Natural killer cell (primary cell): Measurements from ENCODE around the gene RAB5IF. TPM values are rescaled to one million over a fixed set of nuclear protein-coding genes. Genes with fewer than 3 reads are reported as not detected.

Source experiments
- ATAC-seq, 3 donors: fragments of 150-1000 bp in 2 of 3; fragments of 200-7000 bp in 1 of 3; cut with Tn5 transposase; 1 replicate in 1 of 3; 2 replicates in 2 of 3; pipeline ENCODE4 v1.10.0; 2021; ENCODE audit warnings: mild to moderate bottlenecking in 2 of 3, moderate library complexity in 2 of 3
- DNase-seq, 2 donors: peaks; one replicate each; pipeline versions ENCODE4 v3.0.0 to v3.0.0-alpha.2; 2013 to 2021; ENCODE audit warnings: mixed read lengths in 1 of 2
- H3K27ac ChIP-seq: one replicate; pipeline ENCODE4 v1.5.1; 2013; ENCODE audit warnings: mild to moderate bottlenecking, low read length
- H3K27me3 ChIP-seq: one replicate; pipeline ENCODE4 v1.6.1; 2013; ENCODE audit warnings: low read length; ENCODE audit not compliant: control insufficient read depth, insufficient read depth
- H3K36me3 ChIP-seq: one replicate; pipeline ENCODE4 v1.6.1; 2013; ENCODE audit warnings: low read length; ENCODE audit not compliant: control insufficient read depth, insufficient read depth
- H3K4me1 ChIP-seq: one replicate; pipeline ENCODE4 v1.6.1; 2013; ENCODE audit warnings: low read length; ENCODE audit not compliant: control insufficient read depth, insufficient read depth
- H3K4me3 ChIP-seq: one replicate; pipeline ENCODE4 v1.5.1; 2013; ENCODE audit warnings: low read length
- H3K9me3 ChIP-seq: one replicate; pipeline ENCODE4 v1.6.1; 2013; ENCODE audit warnings: low read length; ENCODE audit not compliant: control insufficient read depth, insufficient read depth
- H3K27ac Mint-ChIP-seq, 2 donors: one replicate each; pipeline ENCODE4 v1.8.0; 2022; ENCODE audit warnings: mild to moderate bottlenecking in 2 of 2, mixed read lengths in 2 of 2, moderate library complexity in 1 of 2
- H3K27me3 Mint-ChIP-seq, 2 donors: one replicate each; pipeline ENCODE4 v1.8.0; 2022; ENCODE audit warnings: low read depth in 2 of 2, mixed read lengths in 2 of 2
- H3K36me3 Mint-ChIP-seq: one replicate; pipeline ENCODE4 v1.8.0; 2022; ENCODE audit warnings: mixed read lengths
- H3K4me1 Mint-ChIP-seq, 2 donors: one replicate each; pipeline ENCODE4 v1.8.0; 2022; ENCODE audit warnings: mixed read lengths in 2 of 2
- H3K4me3 Mint-ChIP-seq: one replicate; pipeline ENCODE4 v1.8.0; 2022; ENCODE audit warnings: mild to moderate bottlenecking, moderate library complexity, mixed read lengths
- H3K9me3 Mint-ChIP-seq, 2 donors: one replicate each; pipeline ENCODE4 v1.8.0; 2022; ENCODE audit warnings: mixed read lengths in 2 of 2
- CTCF ChIP-seq: fragments of 200-600 bp; IDR thresholded peaks from one replicate; pipeline ENCODE4 v1.8.0; 2022; ENCODE audit warnings: antibody characterized with exemption
- WGBS: methylation state at CpG from one replicate; pipeline ENCODE4 v1.1.7; 2013; ENCODE audit warnings: missing lambda C conversion rate; ENCODE audit not compliant: insufficient coverage; 5-methylcytosine and 5-hydroxymethylcytosine counted together
- intact Hi-C: fragments of 100-400 bp; cut with micrococcal nuclease; formaldehyde crosslinking; loops from one replicate; pipeline ENCODE4 v1.14.2; 2022
- total RNA-seq, 4 donors: library from RNA; stranded (reverse); fragments of 120-200 nt in 1 of 4; gene quantifications; one replicate each; pipeline versions ENCODE4 v1.2.3 to v1.2.4, GENCODE V29; 2013 to 2022

RAB5IF gene
- total RNA-seq, 3 donors from 2014 or later (not counting 1 experiment from before 2014, with no cell fraction given) = 158 to 265 (median 247) TPM

- Mint-ChIP-seq H3K4me3 (no peak overlapping the region), H3K27ac (peak overlapping the region; percentile 80 to 85), H3K9me3 (no peaks in the 10 kb centered on the region), H3K4me1 (peaks cover 7 to 36% of the 10 kb centered on the region in 2 donors), H3K36me3 (no peaks in the 10 kb centered on the region), H3K27me3 (no peaks in the 10 kb centered on the region)
- Histone ChIP-seq H3K27me3 (no peaks in the 10 kb centered on the region), H3K27ac (no peak overlapping the region), H3K36me3 (peaks cover 58% of the 10 kb centered on the region), H3K4me1 (peaks cover 11% of the 10 kb centered on the region), H3K9me3 (no peaks in the 10 kb centered on the region), H3K4me3 (no peak overlapping the region)
- no peak for TF ChIP-seq CTCF
- intact Hi-C loops = no loop called here
- ATAC-seq = no peak
- DNase-seq = peak in 1 of 2 donors; percentile 5
- 93% methylated on average over 14 of the region's 14 CpGs for WGBS
Measured at GRCh38 chr20:36614781-36615557, 9.4 kb downstream of the RAB5IF start.

- no peaks in the 10 kb centered on the region for H3K9me3 Mint-ChIP-seq
- Histone ChIP-seq H3K9me3 (no peaks in the 10 kb centered on the region), H3K27ac (no peak overlapping the region), H3K36me3 (peaks cover 39% of the 10 kb centered on the region), H3K4me3 (no peak overlapping the region), H3K27me3 (no peaks in the 10 kb centered on the region), H3K4me1 (peaks cover 10% of the 10 kb centered on the region)
- H3K4me1 Mint-ChIP-seq = peaks cover 24 to 34% of the 10 kb centered on the region in 2 donors
- ATAC-seq (no peak), DNase-seq (no peak)
- H3K4me3 Mint-ChIP-seq = no peak overlapping the region
- H3K36me3 Mint-ChIP-seq = no peaks in the 10 kb centered on the region
- H3K27ac Mint-ChIP-seq = peak overlapping the region; percentile 4 to 59
- 94% methylated on average over 5 of the region's 5 CpGs for WGBS
- TF ChIP-seq CTCF = no peak
- intact Hi-C loops = no loop called here
- H3K27me3 Mint-ChIP-seq = no peaks in the 10 kb centered on the region
Measured at GRCh38 chr20:36620917-36621316, 15.3 kb downstream of the RAB5IF start.

GRCh38 chr20:36623444-36623843 lies 17.9 kb downstream of the RAB5IF start:
- peaks cover 47% of the 10 kb centered on the region for H3K36me3 ChIP-seq
- intact Hi-C loops = no loop called here

More at GRCh38 chr20:36623444-36623843, 17.9 kb downstream of the RAB5IF start:
- Mint-ChIP-seq H3K36me3 (no peaks in the 10 kb centered on the region), H3K27ac (peak overlapping the region; percentile 81 to 90), H3K9me3 (no peaks in the 10 kb centered on the region), H3K4me1 (peaks cover 44 to 53% of the 10 kb centered on the region in 2 donors), H3K4me3 (no peak overlapping the region), H3K27me3 (no peaks in the 10 kb centered on the region)
- H3K4me1 ChIP-seq = peaks cover 25% of the 10 kb centered on the region
- H3K27me3 ChIP-seq = no peaks in the 10 kb centered on the region
- 95% methylated on average over 2 of the region's 2 CpGs for WGBS
- TF ChIP-seq CTCF = no peak
- DNase-seq = no peak
- no peak for ATAC-seq
- H3K27ac ChIP-seq = no peak overlapping the region
- no peaks in the 10 kb centered on the region for H3K9me3 ChIP-seq
- H3K4me3 ChIP-seq = no peak overlapping the region
